GM19324 (cell line): Measurements from ENCODE around the gene GMEB1.
"Not testable (repeated sequence)": the region's sequence is repeated elsewhere in the genome, so short reads cannot be mapped to it uniquely, and the experiment has no call there.

Experiments
- ATAC-seq: cut with Tn5 transposase; IDR thresholded peaks from one replicate; pipeline ENCODE4 v1.9.1; 2021; ENCODE audit warnings: mild to moderate bottlenecking, moderate library complexity; ENCODE audit not compliant: unreplicated experiment, low FRiP score

Gene GMEB1

DNA sequence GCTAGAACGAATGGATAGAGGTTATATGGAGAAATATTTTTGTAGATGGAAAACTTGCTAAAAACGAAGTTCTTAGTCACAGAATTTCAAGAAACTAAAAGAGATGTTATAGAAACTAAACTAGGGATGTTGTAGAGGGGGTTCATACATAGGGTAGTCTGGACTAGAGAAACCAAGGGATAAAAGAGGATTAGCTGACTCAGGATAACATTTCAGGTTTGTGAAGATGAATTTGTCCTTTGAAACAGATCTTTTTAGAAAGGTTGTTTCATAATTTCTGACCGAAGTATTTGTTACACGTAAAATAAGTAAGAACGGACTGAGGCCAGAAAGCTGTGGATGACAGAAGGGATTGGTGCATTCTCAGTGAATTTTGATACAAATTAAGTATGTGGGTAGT, 81.7 kb downstream of the GMEB1 start:
- no peak for ATAC-seq

- not testable (repeated sequence) for ATAC-seq
Measured at GRCh38 chr1:28750771-28751294, 82.2 kb downstream of the GMEB1 start.

DNA sequence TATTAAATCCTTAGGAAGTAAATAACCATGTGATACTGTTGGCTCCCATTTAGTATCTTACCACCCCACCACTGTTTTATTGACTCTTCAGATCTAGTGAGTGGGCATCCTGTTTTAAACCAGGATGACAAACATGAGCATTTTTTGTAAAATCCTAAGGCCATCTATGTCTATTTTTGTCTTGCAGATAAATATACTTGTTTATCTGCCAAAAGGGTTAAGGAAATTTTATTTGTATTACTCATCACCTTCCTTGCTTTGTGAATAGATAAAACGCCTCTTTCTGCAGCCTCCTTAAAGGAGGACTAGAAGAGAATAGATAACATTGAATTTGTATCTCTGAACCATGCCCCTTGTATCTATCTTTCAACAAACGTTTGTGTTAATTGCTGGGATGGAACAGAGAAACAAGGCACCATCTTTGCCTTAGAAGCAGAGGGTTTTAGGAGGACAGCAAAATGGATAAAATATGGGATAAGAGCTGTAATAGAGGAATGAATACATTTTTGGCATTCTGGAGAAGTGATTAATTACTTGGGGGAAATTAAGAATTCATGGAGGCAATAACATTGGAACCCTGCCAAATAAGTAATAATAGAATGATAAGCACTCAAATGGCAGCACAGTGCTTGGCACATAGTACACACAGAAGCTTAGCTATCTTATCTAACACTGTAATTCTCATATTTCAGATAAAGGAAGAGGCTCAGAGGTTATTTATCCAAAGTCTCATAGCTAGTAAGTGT, 82.9 kb downstream of the GMEB1 start:
- no peak for ATAC-seq

GRCh38 chr1:28755701-28756100, 87.1 kb downstream of the GMEB1 start:
- no peak for ATAC-seq

GRCh38 chr1:28756846-28757245, 88.3 kb downstream of the GMEB1 start:
- no peak for ATAC-seq

DNA sequence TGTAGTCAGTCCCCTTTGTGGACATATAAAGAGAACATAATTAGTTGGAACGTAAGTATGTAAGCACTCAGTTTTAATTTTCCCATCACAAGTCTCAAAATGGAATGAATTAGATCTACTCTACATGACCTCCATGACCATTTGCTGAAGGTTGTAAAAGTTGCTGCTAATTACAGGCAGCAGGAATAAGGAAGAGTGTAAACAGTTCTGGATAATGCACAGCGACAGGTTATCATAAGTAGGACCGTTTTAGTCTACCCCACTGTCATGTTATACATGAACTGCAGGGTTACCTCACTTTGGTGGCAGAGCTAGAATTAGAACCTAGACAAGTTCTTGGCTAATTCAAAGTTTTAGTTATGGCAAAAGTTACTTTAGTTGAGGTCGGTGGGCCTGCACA, 89.8 kb downstream of the GMEB1 start:
- no peak for ATAC-seq

- no peak for ATAC-seq
Measured at GRCh38 chr1:28759257-28759656, 90.7 kb downstream of the GMEB1 start.

- ATAC-seq = no peak
Measured at GRCh38 chr1:28761189-28761588, 92.6 kb downstream of the GMEB1 start.

GRCh38 chr1:28766532-28767183, 98.1 kb downstream of the GMEB1 start:
- no peak for ATAC-seq
